Left ventricle myocardium inferior (tissue), 1 donor: ENCODE data around the gene ITGB3. TPM values are rescaled to one million over a fixed set of nuclear protein-coding genes. Genes with fewer than 3 reads are reported as not detected.

Experiments used
- DNase-seq: peaks from one replicate; pipeline ENCODE4 v3.0.0-alpha.2; 2020
- H3K27ac ChIP-seq: fragments of 200-600 bp; replicated peaks from 2 replicates; pipeline ENCODE4 v1.8.0; 2021
- H3K27me3 ChIP-seq: fragments of 200-600 bp; 2 replicates; pipeline ENCODE4 v1.8.0; 2021; ENCODE audit warnings: low read depth
- H3K36me3 ChIP-seq: fragments of 200-600 bp; 2 replicates; pipeline ENCODE4 v1.8.0; 2021
- H3K4me1 ChIP-seq: fragments of 200-600 bp; 2 replicates; pipeline ENCODE4 v1.8.0; 2021
- H3K4me3 ChIP-seq: fragments of 200-600 bp; 2 replicates; pipeline ENCODE4 v1.8.0; 2021; ENCODE audit warnings: mild to moderate bottlenecking, moderate library complexity
- H3K9me3 ChIP-seq: fragments of 200-600 bp; replicated peaks from 2 replicates; pipeline ENCODE4 v1.8.0; 2021
- CTCF ChIP-seq: fragments of 200-600 bp; IDR thresholded peaks from 2 replicates; pipeline ENCODE4 v1.8.0; 2021; ENCODE audit warnings: antibody characterized with exemption, mild to moderate bottlenecking, borderline replicate concordance
- intact Hi-C: fragments of 100-400 bp; cut with micrococcal nuclease; formaldehyde crosslinking; loops from one replicate; pipeline ENCODE4 v1.11.0; 2022
- total RNA-seq: library from RNA; stranded (reverse); fragmentation: NEBNext Ultra II Directional; extraction: Animal tissue kit (Norgen Biotek cat#: 25700); gene quantifications from one replicate; pipeline ENCODE4 v1.2.1, GENCODE V29; 2021
- donor health status: DM: no; HTN: yes; CAD: no; lungs with severe emphysema.

ITGB3 gene
- total RNA-seq, 1 donor from 2014 or later = 3.3 TPM

GRCh38 chr17:47235506-47235905 lies 18.1 kb upstream of the ITGB3 start:
- Histone ChIP-seq H3K4me1 (peaks cover 24% of the 10 kb centered on the region), H3K36me3 (no peaks in the 10 kb centered on the region), H3K27me3 (no peaks in the 10 kb centered on the region), H3K27ac (no peak overlapping the region), H3K9me3 (no peaks in the 10 kb centered on the region), H3K4me3 (no peak overlapping the region)
- DNase-seq = no peak
- TF ChIP-seq CTCF = no peak
- intact Hi-C loops = loop anchor here (10.0 kb wide), 1 partner anchor 379 kb away; no protein-coding TSS in a partner anchor

- H3K27ac ChIP-seq = no peak overlapping the region
- no peak for TF ChIP-seq CTCF
- intact Hi-C loops = loop anchor here (10.0 kb wide), 1 partner anchor 379 kb away; no protein-coding TSS in a partner anchor
- no peak for DNase-seq
- H3K9me3 ChIP-seq = no peaks in the 10 kb centered on the region
- no peak overlapping the region for H3K4me3 ChIP-seq
- H3K36me3 ChIP-seq = no peaks in the 10 kb centered on the region
- no peaks in the 10 kb centered on the region for H3K27me3 ChIP-seq
- H3K4me1 ChIP-seq = peaks cover 26% of the 10 kb centered on the region
Measured at GRCh38 chr17:47235923-47236322, 17.7 kb upstream of the ITGB3 start.

- Histone ChIP-seq H3K4me1 (peaks cover 27% of the 10 kb centered on the region), H3K27ac (no peak overlapping the region), H3K9me3 (no peaks in the 10 kb centered on the region), H3K4me3 (no peak overlapping the region), H3K27me3 (no peaks in the 10 kb centered on the region), H3K36me3 (no peaks in the 10 kb centered on the region)
- DNase-seq = no peak
- intact Hi-C loops = loop anchor here (10.0 kb wide), 1 partner anchor 377 kb away; no protein-coding TSS in a partner anchor
- no peak for TF ChIP-seq CTCF
Measured at GRCh38 chr17:47237841-47238240, 15.8 kb upstream of the ITGB3 start.

GRCh38 chr17:47238321-47239010 lies 15.2 kb upstream of the ITGB3 start:
- TF ChIP-seq CTCF = no peak
- Histone ChIP-seq H3K9me3 (no peaks in the 10 kb centered on the region), H3K36me3 (no peaks in the 10 kb centered on the region), H3K4me3 (no peak overlapping the region), H3K27ac (no peak overlapping the region), H3K4me1 (peaks cover 27% of the 10 kb centered on the region), H3K27me3 (no peaks in the 10 kb centered on the region)
- intact Hi-C loops = loop anchor here (10.0 kb wide), 1 partner anchor 376 kb away; no protein-coding TSS in a partner anchor
- no peak for DNase-seq

- Histone ChIP-seq H3K4me1 (peaks cover 27% of the 10 kb centered on the region), H3K4me3 (no peak overlapping the region), H3K27me3 (no peaks in the 10 kb centered on the region), H3K9me3 (no peaks in the 10 kb centered on the region), H3K27ac (peak overlapping the region; percentile 82), H3K36me3 (no peaks in the 10 kb centered on the region)
- intact Hi-C loops = loop anchor here (10.0 kb wide), 1 partner anchor 375 kb away; no protein-coding TSS in a partner anchor
- DNase-seq = no peak
- no peak for TF ChIP-seq CTCF
Measured at GRCh38 chr17:47239619-47239966, 14.0 kb upstream of the ITGB3 start.
